Astrocyte (in vitro differentiated cells and primary cell): Measurements from ENCODE around the gene NUP54. TPM values are rescaled to one million over a fixed set of nuclear protein-coding genes. Genes with fewer than 3 reads are reported as not detected.

Experiments
- DNase-seq: peaks from one replicate; pipeline ENCODE4 v3.0.0-alpha.2; 2010; ENCODE audit warnings: low read depth
- FAIRE-seq: peaks from 2 replicates; lab custom pipeline; 2011; peaks lifted over from hg19 to GRCh38; lab: Jason Lieb, UNC
- H2AFZ ChIP-seq: 2 replicates; pipeline ENCODE4 v1.6.0; 2012; ENCODE audit warnings: low read depth, low read length, inconsistent platforms
- H3K27ac ChIP-seq: 2 replicates; pipeline ENCODE4 v1.5.1; 2011; ENCODE audit warnings: low read depth, low read length, inconsistent platforms
- H3K27me3 ChIP-seq: 2 replicates; pipeline ENCODE4 v1.6.0; 2011; ENCODE audit warnings: low read length, inconsistent platforms; ENCODE audit not compliant: insufficient read depth
- H3K36me3 ChIP-seq: 2 replicates; pipeline ENCODE4 v1.5.1; 2011; ENCODE audit warnings: low read length, inconsistent platforms; ENCODE audit not compliant: insufficient read depth
- H3K4me1 ChIP-seq: 2 replicates; pipeline ENCODE4 v1.5.1; 2011; ENCODE audit warnings: low read length, inconsistent platforms; ENCODE audit not compliant: insufficient read depth
- H3K4me2 ChIP-seq: 2 replicates; pipeline ENCODE4 v1.6.0; 2012; ENCODE audit warnings: low read length, inconsistent platforms
- H3K4me3 ChIP-seq: 2 replicates; pipeline ENCODE4 v1.5.1; 2011; ENCODE audit warnings: low read depth, mild to moderate bottlenecking, low read length, inconsistent platforms; ENCODE audit not compliant: insufficient read depth
- H3K79me2 ChIP-seq: 2 replicates; pipeline ENCODE4 v1.6.0; 2012; ENCODE audit warnings: mild to moderate bottlenecking, low read length, inconsistent platforms; ENCODE audit not compliant: insufficient read depth
- H3K9ac ChIP-seq: 2 replicates; pipeline ENCODE4 v1.6.0; 2012; ENCODE audit warnings: mild to moderate bottlenecking, low read length, inconsistent platforms
- H3K9me3 ChIP-seq: 2 replicates; pipeline ENCODE4 v1.5.1; 2012; ENCODE audit warnings: low read depth, mild to moderate bottlenecking, low read length, inconsistent platforms; ENCODE audit not compliant: insufficient read depth
- H4K20me1 ChIP-seq: 2 replicates; pipeline ENCODE4 v1.6.0; 2012; ENCODE audit warnings: low read length, inconsistent platforms; ENCODE audit not compliant: insufficient read depth
- H3K27ac Mint-ChIP-seq: one replicate; pipeline ENCODE4 v1.8.0; 2021; ENCODE audit warnings: mild to moderate bottlenecking, mixed read lengths; ENCODE audit not compliant: unreplicated experiment
- H3K27me3 Mint-ChIP-seq: one replicate; pipeline ENCODE4 v1.8.0; 2021; ENCODE audit warnings: low read depth, mixed read lengths; ENCODE audit not compliant: unreplicated experiment
- H3K36me3 Mint-ChIP-seq: one replicate; pipeline ENCODE4 v1.8.0; 2021; ENCODE audit warnings: low read depth, mixed read lengths; ENCODE audit not compliant: unreplicated experiment
- H3K4me1 Mint-ChIP-seq: one replicate; pipeline ENCODE4 v1.8.0; 2021; ENCODE audit warnings: low read depth, mixed read lengths; ENCODE audit not compliant: unreplicated experiment
- H3K4me3 Mint-ChIP-seq: one replicate; pipeline ENCODE4 v1.8.0; 2021; ENCODE audit warnings: mild to moderate bottlenecking, moderate library complexity, mixed read lengths; ENCODE audit not compliant: unreplicated experiment
- H3K9me3 Mint-ChIP-seq: one replicate; pipeline ENCODE4 v1.8.0; 2021; ENCODE audit warnings: mild to moderate bottlenecking, mixed read lengths; ENCODE audit not compliant: unreplicated experiment
- CTCF ChIP-seq: IDR thresholded peaks from 2 replicates; pipeline ENCODE4 v1.5.1; 2011; ENCODE audit warnings: low read depth, mild to moderate bottlenecking, inconsistent platforms, low read length, moderate library complexity; ENCODE audit not compliant: insufficient read depth
- EZH2 ChIP-seq: IDR thresholded peaks from 2 replicates; pipeline ENCODE4 v1.6.1; 2012; ENCODE audit warnings: mild to moderate bottlenecking, low read length, inconsistent platforms; ENCODE audit not compliant: insufficient read depth
- total RNA-seq: library from RNA; stranded (reverse); gene quantifications from 2 replicates; pipeline ENCODE4 v1.2.1, GENCODE V29; 2021

Gene NUP54
- total RNA-seq, 1 donor from 2014 or later = 34.2 TPM

- peaks cover 6% of the 10 kb centered on the region for H3K27me3 ChIP-seq
- FAIRE-seq (no peak), DNase-seq (no peak)
- no peaks in the 10 kb centered on the region for H3K9me3 Mint-ChIP-seq
- H3K36me3 Mint-ChIP-seq = no peaks in the 10 kb centered on the region
- H3K4me1 Mint-ChIP-seq = no peaks in the 10 kb centered on the region
- no peak overlapping the region for H3K4me3 ChIP-seq
- H2AFZ ChIP-seq = no peak overlapping the region
- H3K9me3 ChIP-seq = no peaks in the 10 kb centered on the region
- H4K20me1 ChIP-seq = no peaks in the 10 kb centered on the region
- H3K27me3 Mint-ChIP-seq = no peaks in the 10 kb centered on the region
- no peak overlapping the region for H3K4me3 Mint-ChIP-seq
- H3K4me1 ChIP-seq = no peaks in the 10 kb centered on the region
- no peaks in the 10 kb centered on the region for H3K36me3 ChIP-seq
- no peak overlapping the region for H3K27ac ChIP-seq
- no peak overlapping the region for H3K4me2 ChIP-seq
- no peaks in the 10 kb centered on the region for H3K79me2 ChIP-seq
- TF ChIP-seq CTCF = no peak
- TF ChIP-seq EZH2 = no peak
- H3K9ac ChIP-seq = no peak overlapping the region
- H3K27ac Mint-ChIP-seq = no peak overlapping the region
Observed at GRCh38 chr4:76096076-76096475, 52.1 kb downstream of the NUP54 start.

- Mint-ChIP-seq H3K4me3 (no peak overlapping the region), H3K9me3 (no peaks in the 10 kb centered on the region), H3K4me1 (no peaks in the 10 kb centered on the region), H3K27me3 (no peaks in the 10 kb centered on the region), H3K27ac (no peak overlapping the region), H3K36me3 (no peaks in the 10 kb centered on the region)
- Histone ChIP-seq H3K36me3 (no peaks in the 10 kb centered on the region), H3K4me3 (no peak overlapping the region), H4K20me1 (no peaks in the 10 kb centered on the region), H3K79me2 (no peaks in the 10 kb centered on the region), H2AFZ (no peak overlapping the region), H3K9ac (no peak overlapping the region), H3K9me3 (no peaks in the 10 kb centered on the region), H3K27me3 (peaks cover 6% of the 10 kb centered on the region), H3K4me2 (no peak overlapping the region), H3K4me1 (peaks cover 2% of the 10 kb centered on the region), H3K27ac (no peak overlapping the region)
- no peak for FAIRE-seq
- DNase-seq = no peak
- no peak for TF ChIP-seq EZH2
- TF ChIP-seq CTCF = no peak
Observed at GRCh38 chr4:76095568-76095967, 52.6 kb downstream of the NUP54 start.

- H4K20me1 ChIP-seq = no peaks in the 10 kb centered on the region
- Mint-ChIP-seq H3K36me3 (no peaks in the 10 kb centered on the region), H3K27me3 (no peaks in the 10 kb centered on the region), H3K9me3 (no peaks in the 10 kb centered on the region), H3K27ac (no peak overlapping the region), H3K4me1 (peaks cover 3% of the 10 kb centered on the region), H3K4me3 (no peak overlapping the region)
- no peaks in the 10 kb centered on the region for H3K36me3 ChIP-seq
- H3K4me2 ChIP-seq = no peak overlapping the region
- H3K4me3 ChIP-seq = no peak overlapping the region
- H3K27me3 ChIP-seq = peaks cover 4% of the 10 kb centered on the region
- no peak for DNase-seq
- H3K79me2 ChIP-seq = no peaks in the 10 kb centered on the region
- H3K4me1 ChIP-seq = peaks cover 3% of the 10 kb centered on the region
- no peak for TF ChIP-seq EZH2
- TF ChIP-seq CTCF = no peak
- no peak overlapping the region for H2AFZ ChIP-seq
- FAIRE-seq = no peak
- no peak overlapping the region for H3K27ac ChIP-seq
- no peak overlapping the region for H3K9ac ChIP-seq
- H3K9me3 ChIP-seq = no peaks in the 10 kb centered on the region
Observed at GRCh38 chr4:76091052-76091451, 57.1 kb downstream of the NUP54 start.
